ENCODE data around the gene APOBEC4.

GRCh38 chr1:183689762-183690204 lies 36.7 kb upstream of the APOBEC4 start:
- TF ChIP-seq, protein P1, sequence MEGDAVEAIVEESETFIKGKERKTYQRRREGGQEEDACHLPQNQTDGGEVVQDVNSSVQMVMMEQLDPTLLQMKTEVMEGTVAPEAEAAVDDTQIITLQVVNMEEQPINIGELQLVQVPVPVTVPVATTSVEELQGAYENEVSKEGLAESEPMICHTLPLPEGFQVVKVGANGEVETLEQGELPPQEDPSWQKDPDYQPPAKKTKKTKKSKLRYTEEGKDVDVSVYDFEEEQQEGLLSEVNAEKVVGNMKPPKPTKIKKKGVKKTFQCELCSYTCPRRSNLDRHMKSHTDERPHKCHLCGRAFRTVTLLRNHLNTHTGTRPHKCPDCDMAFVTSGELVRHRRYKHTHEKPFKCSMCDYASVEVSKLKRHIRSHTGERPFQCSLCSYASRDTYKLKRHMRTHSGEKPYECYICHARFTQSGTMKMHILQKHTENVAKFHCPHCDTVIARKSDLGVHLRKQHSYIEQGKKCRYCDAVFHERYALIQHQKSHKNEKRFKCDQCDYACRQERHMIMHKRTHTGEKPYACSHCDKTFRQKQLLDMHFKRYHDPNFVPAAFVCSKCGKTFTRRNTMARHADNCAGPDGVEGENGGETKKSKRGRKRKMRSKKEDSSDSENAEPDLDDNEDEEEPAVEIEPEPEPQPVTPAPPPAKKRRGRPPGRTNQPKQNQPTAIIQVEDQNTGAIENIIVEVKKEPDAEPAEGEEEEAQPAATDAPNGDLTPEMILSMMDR (IDR thresholded peaks at IDR 0.05): no peak
- no peak for TF ChIP-seq POLR2A (IDR thresholded peaks at IDR 0.05)

Data from esophagus squamous epithelium (tissue), 4 donors.